Stimulated activated CD4-positive, alpha-beta T cell treated with anti-CD3 and anti-CD28 coated beads, Interleukin-1b, Interleukin-23, amount 100 ng/mL, for 1 hour (primary cell): Measurements from ENCODE around the gene MTX3.
A peak's percentile ranks its signal among the peaks of the same experiment; 100 is the strongest.

Source experiments
- DNase-seq, 2 donors: peaks; one replicate each; pipeline ENCODE4 v3.0.0-alpha.2; 2020; ENCODE audit warnings: low read depth in 2 of 2

MTX3 gene, protein sequence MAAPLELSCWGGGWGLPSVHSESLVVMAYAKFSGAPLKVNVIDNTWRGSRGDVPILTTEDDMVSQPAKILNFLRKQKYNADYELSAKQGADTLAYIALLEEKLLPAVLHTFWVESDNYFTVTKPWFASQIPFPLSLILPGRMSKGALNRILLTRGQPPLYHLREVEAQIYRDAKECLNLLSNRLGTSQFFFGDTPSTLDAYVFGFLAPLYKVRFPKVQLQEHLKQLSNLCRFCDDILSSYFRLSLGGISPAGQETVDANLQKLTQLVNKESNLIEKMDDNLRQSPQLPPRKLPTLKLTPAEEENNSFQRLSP

DNA sequence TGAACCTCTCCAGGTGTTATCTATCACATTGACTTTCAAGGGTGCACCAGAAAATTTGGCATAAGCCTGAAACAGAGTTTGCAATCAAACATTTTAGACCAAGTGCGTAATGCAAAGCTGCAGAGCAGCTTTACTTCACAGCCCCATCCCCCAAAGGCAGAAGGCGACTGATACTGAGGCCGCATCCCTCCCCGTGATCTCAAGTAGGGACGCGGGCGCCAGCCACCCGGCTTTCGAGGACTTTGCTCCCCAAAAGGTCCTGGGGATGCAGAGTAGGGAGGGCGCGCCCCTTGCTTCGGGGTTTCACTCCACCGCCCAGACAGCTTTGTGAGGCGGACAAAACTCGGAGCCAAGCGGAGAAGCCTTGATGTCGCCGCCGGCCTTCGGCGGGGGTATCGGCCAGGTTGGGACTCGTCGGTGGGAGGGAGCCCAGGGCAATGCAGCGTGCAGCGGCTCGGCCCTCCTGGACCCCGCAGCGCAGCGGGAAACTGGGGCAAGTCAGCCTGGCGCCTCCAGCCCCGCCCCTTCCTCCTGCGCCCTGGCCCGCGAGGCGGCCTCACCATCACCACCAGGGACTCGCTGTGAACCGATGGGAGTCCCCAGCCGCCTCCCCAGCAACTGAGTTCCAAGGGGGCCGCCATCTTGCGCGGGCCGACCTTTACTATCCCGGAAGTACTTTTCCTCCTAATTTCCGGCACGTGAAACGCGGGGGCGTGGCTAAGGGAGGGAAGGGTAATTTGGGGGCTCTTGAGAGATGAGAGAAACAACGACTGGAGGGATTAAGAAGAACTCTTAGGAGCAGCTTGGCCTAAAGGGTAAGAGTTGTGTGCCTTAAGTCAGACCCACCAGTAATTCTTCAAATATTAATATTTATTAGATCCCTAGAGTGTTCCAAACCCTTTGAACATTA is at the start of gene MTX3:
MTX3 (minus strand) TSS at position 665 of the 910 bp plus-strand sequence; CDS start at position 641, 24 bp downstream.
- peak; percentile 55 to 83 for DNase-seq

DNA sequence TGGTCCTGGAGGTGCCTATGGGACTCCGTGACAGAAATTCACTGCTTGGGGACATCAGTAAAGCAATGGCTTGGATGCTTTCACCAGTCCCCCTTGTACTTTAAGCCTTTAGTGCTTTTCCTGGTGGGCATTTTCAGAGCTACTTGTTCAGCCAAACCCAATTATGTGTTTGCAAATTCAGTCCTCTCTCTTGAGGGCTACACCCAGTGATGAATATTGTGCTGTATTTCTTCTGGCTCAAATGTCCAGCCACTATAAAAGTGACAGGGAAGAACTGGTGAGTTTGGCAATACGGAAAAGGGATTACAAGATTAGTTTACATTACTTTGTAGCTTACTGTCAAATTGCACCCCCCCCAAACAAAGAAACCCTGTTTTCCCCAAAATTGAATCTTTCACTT is 48.6 kb upstream of the MTX3 start:
- DNase-seq: no peak

DNA sequence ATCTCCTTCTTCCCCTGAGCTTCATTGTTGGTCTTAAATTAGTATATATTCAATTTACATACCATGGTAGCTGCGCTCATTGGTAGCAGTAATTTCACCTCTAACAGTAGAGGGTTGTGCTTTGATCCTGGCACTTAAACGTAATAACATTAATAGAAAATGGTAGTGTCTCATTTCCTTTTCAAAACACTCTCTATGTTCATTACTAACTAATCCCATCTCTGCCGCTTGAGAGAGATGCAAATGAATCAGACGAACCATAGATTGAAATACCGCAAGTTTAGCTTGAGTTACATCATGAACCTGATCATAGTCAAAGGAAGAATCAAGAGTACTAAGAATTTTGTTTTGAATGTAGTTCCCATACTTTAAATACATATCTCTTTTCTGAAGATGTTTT is 46.3 kb upstream of the MTX3 start:
- no peak for DNase-seq

DNA sequence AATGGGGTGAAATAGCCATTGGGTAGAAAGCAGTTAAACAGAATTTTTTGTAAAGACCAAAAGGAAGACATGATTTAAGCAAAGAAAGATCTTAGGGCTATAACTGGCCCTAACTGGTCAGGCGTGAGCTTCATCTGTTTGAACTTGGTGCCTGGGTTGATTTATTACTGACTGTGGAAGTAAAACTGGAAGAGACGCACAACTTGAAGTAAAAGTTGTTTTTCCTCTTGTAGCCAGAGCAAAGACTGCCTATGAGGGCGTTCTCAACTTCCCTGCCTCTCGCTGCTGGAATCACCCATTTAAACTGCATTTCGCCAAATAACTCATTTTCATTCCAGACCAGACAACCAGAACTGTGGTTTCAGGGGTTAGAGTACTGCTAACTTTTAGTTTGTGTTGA is 45.6 kb upstream of the MTX3 start:
- no peak for DNase-seq

DNA sequence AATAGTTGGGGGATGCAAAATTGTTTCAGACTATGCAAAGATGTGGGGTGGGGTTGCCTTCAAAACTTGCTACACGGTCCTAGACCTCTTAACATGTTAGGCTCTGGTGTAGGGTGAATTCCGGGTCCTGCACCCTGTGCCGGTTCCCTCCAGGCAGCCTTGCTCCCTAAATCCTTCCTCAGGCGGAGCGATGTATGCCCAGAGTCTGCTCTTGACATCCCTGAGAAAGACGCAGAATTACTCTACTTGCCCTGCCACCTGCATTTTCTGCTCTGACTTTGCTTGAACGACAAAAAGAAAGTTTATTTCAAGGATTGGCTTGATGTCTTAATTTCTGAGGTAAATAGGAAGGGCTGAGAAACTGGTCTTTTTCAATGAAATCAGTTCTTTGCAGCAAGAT is 44.8 kb upstream of the MTX3 start:
- DNase-seq: no peak

DNA sequence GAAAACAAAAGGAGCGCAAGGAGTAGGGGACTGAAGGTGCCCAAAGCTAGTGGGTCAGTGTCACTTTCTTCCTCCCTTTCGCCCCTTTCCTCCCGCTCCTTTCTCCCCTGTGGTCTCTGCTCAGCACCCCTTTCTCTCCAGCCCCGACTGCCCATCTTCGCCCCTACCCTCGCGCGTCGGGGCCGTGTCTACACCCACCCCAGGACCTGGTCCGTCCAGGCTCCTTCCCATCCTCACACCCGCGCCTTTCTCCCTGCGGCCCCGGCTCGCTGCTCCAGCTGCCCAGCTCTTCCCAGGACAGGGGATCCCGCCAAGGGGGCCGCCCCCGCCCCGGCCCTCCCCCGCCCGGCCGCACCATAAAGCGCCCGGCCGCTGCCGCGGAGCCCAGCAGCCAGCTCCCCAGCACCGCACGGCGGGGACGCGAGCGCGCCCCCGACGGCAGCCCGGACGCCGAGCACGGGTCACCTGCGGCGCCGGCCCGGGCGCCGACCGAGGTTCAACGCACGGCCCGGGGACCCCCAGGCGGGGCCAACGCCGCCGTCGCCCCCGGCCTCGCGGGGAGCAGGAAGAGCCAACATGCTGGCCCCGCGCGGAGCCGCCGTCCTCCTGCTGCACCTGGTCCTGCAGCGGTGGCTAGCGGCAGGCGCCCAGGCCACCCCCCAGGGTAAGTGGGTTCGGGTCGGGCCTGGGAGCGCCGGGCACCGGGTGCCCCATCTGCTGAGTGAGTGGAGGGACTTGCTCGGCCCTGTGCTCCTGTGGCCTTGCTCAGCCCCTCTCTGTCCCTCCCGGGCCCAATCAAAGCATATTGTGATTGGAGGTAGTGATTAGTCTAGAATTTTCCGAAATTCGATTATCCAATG is 44.1 kb upstream of the MTX3 start, which contains the start of gene THBS4:
THBS4 (plus strand) TSS at position 387 of the 860 bp plus-strand sequence; CDS start at position 577, 190 bp downstream.
- no peak for DNase-seq

DNA sequence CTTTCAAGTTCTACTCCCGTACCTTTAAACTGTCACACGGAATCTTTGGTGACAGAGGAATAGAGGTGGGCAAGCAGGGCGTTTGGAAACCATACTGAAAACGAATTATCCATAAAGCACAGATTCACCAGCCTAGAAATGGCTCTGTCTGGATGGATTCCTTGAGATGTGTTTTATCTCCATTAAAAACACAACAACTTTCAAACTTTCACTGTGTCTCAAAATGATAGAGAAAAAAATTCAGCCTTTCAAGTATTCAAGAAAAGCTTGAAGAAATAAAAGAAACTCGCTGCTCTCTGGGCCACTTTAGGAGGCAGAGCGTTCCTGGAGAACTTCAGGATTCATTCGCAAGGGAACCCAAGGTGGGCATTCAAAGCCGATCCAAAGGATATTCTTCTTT is 43.5 kb upstream of the MTX3 start:
- no peak for DNase-seq

DNA sequence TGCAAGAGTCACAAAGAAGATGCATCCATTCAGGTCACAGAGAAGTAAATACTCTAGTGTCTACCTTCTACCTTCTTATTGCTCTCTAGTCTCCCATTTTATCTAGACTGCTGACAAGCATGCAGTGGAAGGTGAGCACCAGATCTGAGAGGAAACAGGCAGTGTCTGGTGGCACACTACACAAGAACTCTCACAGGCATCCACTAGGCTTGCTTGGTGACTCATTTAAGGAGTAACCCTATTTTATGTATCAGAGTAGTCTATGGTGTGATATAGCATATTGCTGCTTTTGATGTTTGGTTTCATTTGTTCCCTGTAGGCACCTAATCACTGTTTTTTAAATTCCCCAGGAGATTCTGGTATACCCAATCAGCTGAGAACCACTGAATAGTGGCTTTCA is 42.5 kb upstream of the MTX3 start:
- no peak for DNase-seq

DNA sequence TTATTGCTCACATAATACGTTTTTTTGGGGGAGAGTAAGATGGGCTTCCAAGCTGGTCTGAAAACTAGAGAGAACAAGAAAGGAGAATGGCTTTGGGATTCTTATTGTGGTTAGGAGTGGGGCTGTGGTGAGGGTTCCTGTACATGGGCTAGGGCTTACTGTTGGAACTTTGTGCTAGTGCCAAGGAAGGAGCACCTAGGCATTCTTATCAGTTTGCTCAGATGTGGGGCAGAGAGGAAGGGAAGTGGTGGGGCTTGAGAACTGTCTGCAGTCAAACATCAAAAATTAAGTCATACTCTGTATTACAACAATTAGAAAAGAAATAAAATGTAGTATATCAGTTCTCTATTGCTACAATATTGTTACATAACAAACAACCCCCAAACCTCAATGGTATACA is 40.0 kb upstream of the MTX3 start:
- no peak for DNase-seq

DNA sequence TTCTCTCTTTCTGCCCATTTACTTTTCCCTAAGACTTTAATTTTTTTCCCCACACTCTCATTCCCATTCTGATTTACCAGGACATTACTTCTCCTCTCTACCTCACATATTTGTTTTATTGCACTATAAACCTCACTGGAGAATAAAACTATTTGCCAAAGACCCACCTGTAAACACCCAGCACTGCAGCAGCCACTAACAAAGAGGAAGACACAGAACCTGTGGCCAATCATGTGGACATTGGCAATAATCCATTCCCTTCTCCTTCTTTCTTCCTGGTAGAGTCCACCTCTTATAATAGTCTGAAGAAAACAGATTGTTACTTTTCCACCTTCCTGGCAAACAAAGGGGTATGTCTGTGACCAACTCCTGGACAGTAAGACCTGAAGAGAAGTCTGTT is 35.8 kb upstream of the MTX3 start:
- DNase-seq: no peak

DNA sequence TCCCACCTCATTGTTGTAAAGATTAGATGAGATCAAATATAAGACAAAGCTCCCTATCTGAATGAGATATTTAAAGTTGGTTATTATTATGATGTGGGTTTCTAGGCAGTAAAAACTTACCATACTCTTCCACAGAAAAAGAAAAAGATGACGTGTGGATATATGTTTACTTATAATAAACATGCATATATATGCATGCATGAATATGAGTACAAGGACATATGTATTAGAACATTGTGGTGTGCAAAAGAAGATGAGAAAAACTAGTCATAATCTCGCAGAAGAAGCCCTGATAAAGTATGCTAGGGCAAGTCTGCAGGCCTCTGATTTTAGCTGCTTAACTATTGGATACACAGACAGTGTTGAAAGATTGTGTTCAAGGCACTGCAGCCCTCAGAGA is 34.0 kb upstream of the MTX3 start:
- no peak for DNase-seq

DNA sequence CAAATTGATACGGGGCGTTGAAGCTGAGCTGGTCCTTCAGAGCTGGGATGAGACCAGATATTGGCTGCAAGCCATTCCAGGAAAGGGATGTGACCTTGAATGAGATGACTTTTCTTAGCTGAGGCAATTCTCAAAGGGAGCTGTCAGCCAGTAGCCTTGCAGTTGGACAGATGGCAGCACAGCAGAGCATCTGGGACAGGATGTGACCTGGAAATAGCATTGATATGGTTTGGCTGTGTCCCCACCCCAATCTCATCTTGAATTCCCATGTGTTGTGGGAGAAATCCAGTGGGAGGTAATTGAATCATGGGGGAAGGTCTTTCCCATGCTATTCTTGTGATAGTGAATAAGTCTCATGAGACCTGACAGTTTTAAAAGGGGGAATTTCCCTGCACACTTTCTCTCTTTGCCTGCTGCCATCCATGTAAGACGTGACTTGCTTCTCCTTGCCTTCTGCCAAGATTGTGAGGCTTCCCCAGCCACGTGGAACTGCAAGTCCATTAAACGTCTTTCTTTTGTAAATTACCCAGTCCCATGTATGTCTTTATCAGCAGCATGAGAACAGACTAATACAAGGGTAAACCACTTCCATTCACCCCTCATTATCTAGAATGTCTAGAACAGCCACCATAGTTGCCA is 19.8 kb upstream of the MTX3 start:
- no peak for DNase-seq

DNA sequence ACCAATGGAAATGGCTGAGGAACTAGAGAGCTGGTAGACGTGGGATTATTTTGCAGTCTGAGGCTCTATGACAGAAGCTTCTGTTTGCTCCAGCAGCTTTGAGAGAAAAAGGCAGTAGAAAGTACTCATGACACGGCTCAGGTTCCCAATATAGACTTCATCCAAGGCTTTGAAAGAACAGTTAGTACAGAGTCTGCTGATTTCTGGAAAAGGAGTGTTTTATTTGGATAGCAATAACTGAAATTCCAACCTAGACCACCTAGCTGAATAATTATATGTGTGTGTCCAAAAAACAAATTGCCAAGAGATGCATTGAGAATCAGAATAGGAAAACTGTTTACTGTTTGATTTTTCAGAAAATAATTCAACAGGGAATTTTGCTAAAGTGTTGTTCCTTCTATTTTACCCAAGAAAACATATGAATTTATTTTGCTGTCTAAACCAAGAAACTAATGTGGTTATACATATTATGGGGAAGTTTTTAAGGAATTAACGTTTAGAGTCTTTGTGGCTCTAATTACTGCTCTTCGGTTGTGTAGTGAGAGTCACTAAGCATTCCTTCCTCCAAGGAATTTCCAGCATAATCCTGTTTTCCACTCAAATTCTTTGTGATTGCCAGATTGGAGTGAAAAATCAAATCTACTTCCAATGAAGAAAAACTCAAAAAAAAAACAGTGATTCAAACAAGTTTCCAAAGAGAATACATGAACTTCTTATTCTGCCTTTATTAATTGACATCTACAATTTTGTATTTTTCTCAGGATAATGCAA is 18.1 kb upstream of the MTX3 start:
- no peak for DNase-seq

DNA sequence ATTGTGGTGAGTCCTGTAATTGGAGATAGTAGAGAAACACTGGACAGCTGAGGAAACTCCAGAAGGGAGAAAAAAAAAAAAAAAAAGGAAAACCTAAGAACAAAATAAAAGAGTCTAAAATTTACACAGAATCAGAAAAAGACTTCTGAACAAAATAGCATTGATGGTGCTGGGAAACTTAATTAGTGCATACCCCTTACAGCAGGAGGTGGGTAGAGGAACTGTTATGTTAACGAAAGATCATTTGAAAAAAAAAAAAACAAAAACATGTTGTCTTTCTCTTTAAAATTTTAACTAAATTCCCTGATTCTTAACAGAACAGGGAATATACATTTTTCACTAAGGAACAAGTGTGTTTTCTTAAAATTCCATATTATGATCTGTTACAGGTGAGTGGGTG is 11.6 kb upstream of the MTX3 start:
- DNase-seq: no peak

DNA sequence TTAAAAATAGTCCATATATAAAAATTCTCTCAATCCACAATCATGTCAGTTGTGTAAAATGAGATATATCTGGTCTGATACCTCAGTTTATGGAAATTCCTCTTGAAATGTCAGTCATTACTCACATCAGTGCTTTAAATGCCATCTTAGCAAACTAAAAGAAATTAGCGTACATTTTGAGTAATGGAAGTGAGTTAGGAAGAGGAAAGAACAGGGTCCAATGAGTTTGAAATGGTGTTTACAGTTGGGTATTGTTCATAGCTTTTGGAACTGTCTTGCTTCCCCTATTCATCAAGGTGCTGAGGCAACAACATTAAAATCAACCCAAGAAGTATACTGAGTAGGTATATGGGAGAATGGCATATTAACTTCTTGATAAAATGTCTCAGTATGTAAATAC is 8.7 kb upstream of the MTX3 start:
- DNase-seq: no peak

DNA sequence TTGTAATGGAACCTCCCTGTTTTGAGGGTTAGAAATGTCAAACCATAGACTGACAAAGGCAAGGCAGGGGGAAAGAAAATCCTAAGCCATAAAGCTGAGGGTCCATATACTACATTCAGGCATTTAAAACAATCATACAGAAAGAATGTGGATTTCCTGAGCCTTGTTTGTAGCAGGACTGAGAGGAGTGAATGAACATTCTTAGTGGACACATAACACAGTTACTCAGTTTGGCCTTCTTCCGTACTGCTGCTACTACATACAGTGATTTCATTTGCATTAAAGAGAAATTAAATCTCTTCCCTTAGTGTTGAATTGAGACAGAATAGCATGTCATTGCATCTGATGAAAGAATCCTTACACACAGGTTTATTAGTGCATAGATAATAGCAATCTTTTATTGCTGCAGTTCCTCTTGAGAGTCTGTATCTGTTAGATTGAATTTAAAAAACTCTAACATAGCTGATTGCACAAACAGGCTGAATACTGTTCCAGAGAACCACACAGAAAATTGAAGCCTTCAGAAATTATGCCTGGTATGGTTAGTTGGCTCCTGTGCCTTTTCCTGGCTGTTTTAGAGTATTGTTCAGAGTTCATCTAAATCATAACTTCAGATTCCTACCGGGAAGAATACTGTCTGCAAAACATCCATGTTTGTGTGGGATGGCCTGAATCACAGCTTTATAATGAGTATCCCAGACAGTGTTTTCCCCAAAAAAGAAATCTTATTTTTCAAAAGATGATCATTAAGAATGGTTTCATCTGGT is 2.0 kb upstream of the MTX3 start:
- DNase-seq: no peak

DNA sequence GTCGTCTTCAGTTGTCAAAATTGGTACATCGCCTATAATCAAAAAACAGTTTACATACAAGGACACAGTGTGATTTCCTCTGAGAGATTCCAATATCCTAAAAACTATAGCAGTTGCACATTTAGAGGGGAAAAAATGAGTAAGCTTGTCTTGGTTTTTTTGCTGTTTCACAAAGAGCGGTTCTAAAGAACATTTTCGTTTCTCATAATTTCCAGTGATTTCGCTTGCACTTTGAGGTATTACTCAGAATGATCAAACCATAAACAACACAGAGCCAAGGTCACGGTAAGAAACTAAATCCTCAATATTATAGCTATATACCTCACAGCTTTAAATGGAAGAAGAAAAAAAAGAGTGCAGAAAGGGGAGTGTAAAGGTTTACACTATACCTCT is 861 bp downstream of the MTX3 start:
- no peak for DNase-seq

DNA sequence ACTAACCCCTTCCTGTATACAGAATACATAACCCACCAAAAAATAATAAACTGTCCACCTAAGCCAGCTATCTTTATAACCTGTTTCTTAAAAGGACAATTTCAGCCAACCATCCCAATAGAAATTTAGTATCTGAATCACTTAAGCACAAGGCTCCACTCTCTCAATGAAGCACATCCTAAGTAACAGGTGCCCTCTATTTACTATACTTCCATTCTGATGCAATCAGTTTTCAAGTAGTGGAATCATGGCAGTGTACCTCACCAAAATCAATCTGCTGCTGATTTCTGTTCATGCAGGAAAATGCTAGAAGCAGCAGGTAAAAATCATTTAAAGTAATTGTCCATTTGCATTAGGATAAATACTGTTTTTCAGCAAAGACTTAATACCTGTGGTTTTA is 4.8 kb downstream of the MTX3 start:
- no peak for DNase-seq

DNA sequence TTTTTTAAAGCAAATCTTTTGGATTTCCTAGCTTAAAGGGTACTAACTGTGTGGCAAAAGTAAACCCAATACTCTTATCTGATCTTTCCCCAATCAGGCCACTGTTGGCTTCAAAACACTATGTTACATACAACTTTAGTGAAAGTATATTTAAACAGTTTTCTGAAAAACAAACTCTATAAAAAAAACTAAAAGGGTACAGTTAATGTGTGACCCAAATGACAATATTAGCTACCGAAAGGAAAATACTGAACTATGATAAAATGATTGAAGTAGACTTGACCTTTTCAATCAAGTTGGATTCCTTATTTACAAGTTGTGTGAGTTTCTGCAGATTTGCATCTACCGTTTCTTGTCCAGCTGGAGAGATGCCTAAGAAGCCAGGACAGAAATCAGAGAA is 5.8 kb downstream of the MTX3 start:
- DNase-seq: no peak

DNA sequence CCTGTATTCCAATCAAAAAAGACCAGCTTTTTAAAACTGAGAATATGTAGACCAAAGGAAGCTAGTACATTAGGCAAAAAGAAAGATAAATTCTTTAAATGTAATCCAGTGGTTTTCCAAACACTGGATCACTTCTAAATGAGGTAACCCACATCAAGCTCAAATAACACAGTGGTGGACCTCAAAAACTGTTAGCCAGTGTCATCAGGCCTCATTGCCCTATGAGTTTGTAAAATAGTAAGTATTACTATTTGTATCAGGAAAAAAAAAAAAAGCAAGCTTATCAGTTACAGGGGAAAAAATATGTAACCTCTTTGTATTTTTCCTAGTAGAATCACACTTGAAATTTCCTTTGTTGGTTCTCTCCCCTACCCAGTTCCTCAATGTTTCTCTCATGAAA is 6.7 kb downstream of the MTX3 start:
- no peak for DNase-seq
